OCI-LY7 (cell line): ENCODE measurements around the gene AIRE. TPM values are rescaled to one million over a fixed set of nuclear protein-coding genes. Genes with fewer than 3 reads are reported as not detected.

Source experiments
- BruUV-seq: library from RNA; stranded (reverse); fragments of 400-500 nt; replicated peaks from 2 replicates; lab custom pipeline; 2021; lab: Mats Ljungman, UMichigan
- CTCF ChIA-PET: fragments of 300-600 bp; sonication (Branson Sonifier 250); formaldehyde crosslinking; loops from one replicate; lab custom pipeline; 2022; ENCODE audit warnings: antibody characterized with exemption; ENCODE audit not compliant: unreplicated experiment; lab: Charles Lee
- POLR2A ChIA-PET: fragments of 300-600 bp; sonication (Branson Sonifier 250); formaldehyde crosslinking; loops from one replicate; lab custom pipeline; 2022; ENCODE audit warnings: antibody characterized with exemption; lab: Charles Lee
- DNase-seq: peaks from one replicate; pipeline ENCODE4 v3.0.0-alpha.2; 2015; ENCODE audit warnings: low spot score
- H2AFZ ChIP-seq: fragments of 200-600 bp; sonication (generic), shearing (Covaris generic); 2 replicates; pipeline ENCODE4 v1.6.1; 2014; ENCODE audit warnings: mild to moderate bottlenecking, antibody characterized with exemption, low read length, moderate library complexity
- H3K27ac ChIP-seq: fragments of 200-600 bp; sonication (generic); 2 replicates; pipeline ENCODE4 v1.5.1; 2014; ENCODE audit warnings: mixed run types, low read depth, mild to moderate bottlenecking, moderate library complexity, low read length, inconsistent platforms; ENCODE audit not compliant: poor library complexity, severe bottlenecking
- H3K36me3 ChIP-seq: fragments of 200-600 bp; sonication (generic); 2 replicates; pipeline ENCODE4 v1.6.1; 2014; ENCODE audit warnings: mild to moderate bottlenecking, antibody characterized with exemption, low read length, moderate library complexity, mixed read lengths; ENCODE audit not compliant: insufficient read depth
- H3K4me1 ChIP-seq: fragments of 200-600 bp; sonication (generic); 2 replicates; pipeline ENCODE4 v1.5.1; 2014; ENCODE audit warnings: mild to moderate bottlenecking, low read length; ENCODE audit not compliant: insufficient read depth, poor library complexity, severe bottlenecking
- H3K4me2 ChIP-seq: fragments of 200-600 bp; sonication (generic); 2 replicates; pipeline ENCODE4 v1.6.1; 2014; ENCODE audit warnings: mild to moderate bottlenecking, low read length
- H3K4me3 ChIP-seq: fragments of 200-600 bp; sonication (generic); 2 replicates; pipeline ENCODE4 v1.5.1; 2014; ENCODE audit warnings: mild to moderate bottlenecking, low read depth, low read length; ENCODE audit not compliant: poor library complexity, severe bottlenecking
- H3K79me2 ChIP-seq: fragments of 200-600 bp; sonication (generic); 2 replicates; pipeline ENCODE4 v1.6.1; 2016; ENCODE audit warnings: low read depth, mild to moderate bottlenecking, low read length, moderate library complexity, mixed read lengths; ENCODE audit not compliant: insufficient read depth
- H3K9me2 ChIP-seq: fragments of 200-600 bp; sonication (generic); 2 replicates; pipeline ENCODE4 v1.6.1; 2016; ENCODE audit warnings: mild to moderate bottlenecking, low read length, mixed read lengths; ENCODE audit not compliant: insufficient read depth
- H3K9me3 ChIP-seq: fragments of 200-600 bp; sonication (generic); 2 replicates; pipeline ENCODE4 v1.6.1; 2014; ENCODE audit warnings: mild to moderate bottlenecking, mixed run types, low read length, mixed read lengths
- H4K20me1 ChIP-seq: fragments of 200-600 bp; sonication (generic); 2 replicates; pipeline ENCODE4 v1.6.1; 2014; ENCODE audit warnings: mild to moderate bottlenecking, antibody characterized with exemption, low read length, moderate library complexity, mixed read lengths; ENCODE audit not compliant: insufficient read depth
- EZH2phosphoT487 ChIP-seq: fragments of 200-600 bp; sonication (generic); IDR thresholded peaks from 2 replicates; pipeline ENCODE4 v1.6.1; 2018; ENCODE audit warnings: low read depth, borderline replicate concordance, mild to moderate bottlenecking, mixed run types, antibody characterized with exemption, low read length, moderate library complexity, mixed read lengths
- intact Hi-C: fragments of 100-400 bp; cut with micrococcal nuclease; formaldehyde crosslinking; loops from one replicate; pipeline ENCODE4 v1.10.0; 2022; ENCODE audit not compliant: unreplicated experiment
- total RNA-seq, 2 experiments: library from RNA; depleted of rRNA in 1 of 2; stranded (reverse); fragments of >200 nt in 1 of 2; shearing (Covaris generic) in 1 of 2; gene quantifications; 2 replicates each; pipeline ENCODE4 v1.2.3, GENCODE V29; 2014 to 2022
- TF ChIP-seq, protein P1 (sequence below): fragments of 200-600 bp; sonication (generic); conservative IDR thresholded peaks from 2 replicates; pipeline ENCODE4 v1.5.1; 2014; ENCODE audit warnings: mild to moderate bottlenecking, antibody characterized with exemption, low read length, moderate library complexity, mixed read lengths

Gene AIRE
- total RNA-seq, 2 experiments from 2014 or later, result not detected

DNA sequence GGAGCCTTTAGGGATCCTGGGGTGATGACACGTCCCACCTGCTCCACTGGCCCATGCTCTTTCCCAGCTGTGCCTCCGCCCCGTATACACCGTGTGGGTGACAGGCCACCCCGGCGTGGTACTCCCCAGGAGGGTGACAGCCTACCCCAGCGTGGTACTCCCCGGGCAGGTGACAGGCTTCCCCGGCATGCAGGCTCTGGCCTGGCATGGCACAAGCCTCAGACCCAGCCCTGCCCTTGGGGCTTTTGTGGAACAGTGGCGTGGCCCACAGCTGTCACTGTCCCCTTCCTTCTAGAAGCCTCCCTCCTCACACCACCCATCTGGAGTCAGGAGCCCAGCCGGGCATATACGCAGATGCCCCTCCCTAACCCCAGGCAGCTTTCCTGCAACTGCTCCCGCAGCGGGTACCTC, 9.5 kb downstream of the AIRE start:
- ChIA-PET POLR2A (no interaction called here), CTCF (no interaction called here)
- no peak overlapping the region for H3K4me3 ChIP-seq
- H4K20me1 ChIP-seq, result no peaks in the 10 kb centered on the region
- TF ChIP-seq EZH2phosphoT487, result no peak
- TF ChIP-seq, protein P1, sequence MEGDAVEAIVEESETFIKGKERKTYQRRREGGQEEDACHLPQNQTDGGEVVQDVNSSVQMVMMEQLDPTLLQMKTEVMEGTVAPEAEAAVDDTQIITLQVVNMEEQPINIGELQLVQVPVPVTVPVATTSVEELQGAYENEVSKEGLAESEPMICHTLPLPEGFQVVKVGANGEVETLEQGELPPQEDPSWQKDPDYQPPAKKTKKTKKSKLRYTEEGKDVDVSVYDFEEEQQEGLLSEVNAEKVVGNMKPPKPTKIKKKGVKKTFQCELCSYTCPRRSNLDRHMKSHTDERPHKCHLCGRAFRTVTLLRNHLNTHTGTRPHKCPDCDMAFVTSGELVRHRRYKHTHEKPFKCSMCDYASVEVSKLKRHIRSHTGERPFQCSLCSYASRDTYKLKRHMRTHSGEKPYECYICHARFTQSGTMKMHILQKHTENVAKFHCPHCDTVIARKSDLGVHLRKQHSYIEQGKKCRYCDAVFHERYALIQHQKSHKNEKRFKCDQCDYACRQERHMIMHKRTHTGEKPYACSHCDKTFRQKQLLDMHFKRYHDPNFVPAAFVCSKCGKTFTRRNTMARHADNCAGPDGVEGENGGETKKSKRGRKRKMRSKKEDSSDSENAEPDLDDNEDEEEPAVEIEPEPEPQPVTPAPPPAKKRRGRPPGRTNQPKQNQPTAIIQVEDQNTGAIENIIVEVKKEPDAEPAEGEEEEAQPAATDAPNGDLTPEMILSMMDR, result no peak
- intact Hi-C loops, result no loop called here
- peak overlapping the region; percentile 21; the same call in 1 of the 2 replicates for H2AFZ ChIP-seq
- no peaks in the 10 kb centered on the region for H3K36me3 ChIP-seq
- DNase-seq, result peak; percentile 17
- no peaks in the 10 kb centered on the region for H3K9me3 ChIP-seq
- peaks cover 51% of the 10 kb centered on the region for H3K4me1 ChIP-seq
- no peaks in the 10 kb centered on the region for H3K79me2 ChIP-seq
- peak overlapping the region; percentile 30; the same call in 1 of the 2 replicates for H3K4me2 ChIP-seq
- no peak overlapping the region for H3K27ac ChIP-seq
- BruUV-seq, result no TSS peak
- no peaks in the 10 kb centered on the region for H3K9me2 ChIP-seq

DNA sequence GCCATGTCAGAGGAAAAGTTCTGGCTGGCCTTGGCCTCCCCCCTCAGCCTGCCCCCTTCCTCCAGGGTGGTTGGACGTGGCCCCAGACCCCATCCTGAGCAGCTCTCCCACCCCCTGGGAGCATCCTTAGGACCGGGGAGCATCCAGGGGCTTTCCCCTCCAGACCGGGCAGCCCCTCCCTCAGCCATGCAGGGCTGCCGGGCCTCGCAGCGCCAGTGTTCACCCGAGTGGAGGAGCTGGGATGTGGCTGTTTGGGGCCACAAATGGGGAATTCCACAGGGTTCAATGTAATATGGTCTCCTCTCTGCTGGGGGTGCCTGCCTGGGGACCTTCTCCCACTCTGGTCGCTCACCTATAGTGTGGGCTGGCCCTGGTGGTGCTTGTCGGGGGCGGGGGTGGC, 10.0 kb downstream of the AIRE start:
- Histone ChIP-seq H3K27ac (no peak overlapping the region), H3K9me3 (no peaks in the 10 kb centered on the region), H3K9me2 (no peaks in the 10 kb centered on the region), H2AFZ (peak overlapping the region; percentile 21; the same call in 1 of the 2 replicates), H3K4me2 (peak overlapping the region; percentile 30), H4K20me1 (no peaks in the 10 kb centered on the region), H3K4me3 (no peak overlapping the region), H3K36me3 (no peaks in the 10 kb centered on the region), H3K79me2 (peaks cover 1% of the 10 kb centered on the region; the same call in 1 of the 2 replicates), H3K4me1 (peaks cover 51% of the 10 kb centered on the region)
- BruUV-seq, result no TSS peak
- no peak for DNase-seq
- intact Hi-C loops, result no loop called here
- CTCF ChIA-PET, result interaction anchor here (0.6 kb wide), 1 partner anchor 87 kb away, joined by 3 read pairs; no protein-coding TSS in a partner anchor
- TF ChIP-seq, protein P1, result 0 out of 2 replicates have a peak, but pooled peaks have one; percentile 18
- TF ChIP-seq EZH2phosphoT487, result no peak
- POLR2A ChIA-PET, result no interaction called here

DNA sequence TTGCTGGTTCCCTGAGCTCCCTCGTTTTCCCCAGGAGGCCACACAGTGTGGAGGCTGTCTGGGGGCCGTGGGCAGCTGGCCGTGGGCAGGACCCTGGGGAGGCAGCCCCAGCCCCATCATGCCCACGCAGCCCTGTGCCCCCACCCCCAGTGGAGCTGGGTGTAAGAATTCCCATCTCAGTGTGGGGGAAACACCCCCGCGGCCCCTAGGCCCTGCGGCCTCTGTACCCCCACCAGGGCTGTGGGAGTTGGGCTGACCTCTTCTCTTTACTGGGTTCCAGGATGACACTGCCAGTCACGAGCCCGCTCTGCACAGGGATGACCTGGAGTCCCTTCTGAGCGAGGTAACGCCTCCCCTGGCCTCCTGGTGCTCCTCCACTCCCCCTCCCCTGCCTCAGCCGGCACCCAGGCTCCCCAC, 10.4 kb downstream of the AIRE start:
- no peak for DNase-seq
- BruUV-seq, result no TSS peak
- no peak overlapping the region for H3K4me2 ChIP-seq
- ChIA-PET POLR2A (no interaction called here), CTCF (interaction anchor here (0.6 kb wide), 1 partner anchor 87 kb away, joined by 3 read pairs; no protein-coding TSS in a partner anchor)
- intact Hi-C loops, result no loop called here
- peaks cover 56% of the 10 kb centered on the region for H3K4me1 ChIP-seq
- H3K79me2 ChIP-seq, result peaks cover 6% of the 10 kb centered on the region; the same call in 1 of the 2 replicates
- H3K27ac ChIP-seq, result no peak overlapping the region
- H3K4me3 ChIP-seq, result no peak overlapping the region
- no peak overlapping the region; the same call in 1 of the 2 replicates for H2AFZ ChIP-seq
- H3K36me3 ChIP-seq, result no peaks in the 10 kb centered on the region
- no peaks in the 10 kb centered on the region for H3K9me2 ChIP-seq
- no peaks in the 10 kb centered on the region for H4K20me1 ChIP-seq
- no peaks in the 10 kb centered on the region for H3K9me3 ChIP-seq
- no peak for TF ChIP-seq EZH2phosphoT487
- TF ChIP-seq, protein P1, result no peak
